ENCODE results near the gene PCSK5. TPM values are rescaled to one million over a fixed set of nuclear protein-coding genes. Genes with fewer than 3 reads are reported as not detected.

The PCSK5 gene
- polyA plus RNA-seq, 1 donor from 2014 or later: 1.7 TPM

- H3F3A ChIP-seq (ENCODE audit: insufficient read depth, low read length, poor library complexity, severe bottlenecking): no peaks in the 10 kb centered on the region
- no peak overlapping the region for H3K4me2 ChIP-seq (ENCODE audit: low read length)
- H3K27ac ChIP-seq (ENCODE audit: low read length): no peak overlapping the region
- H2AFZ ChIP-seq (ENCODE audit: low read depth, low read length): no peak overlapping the region
- H3K9ac ChIP-seq (ENCODE audit: low read length): no peak overlapping the region
- TF ChIP-seq, protein P1, sequence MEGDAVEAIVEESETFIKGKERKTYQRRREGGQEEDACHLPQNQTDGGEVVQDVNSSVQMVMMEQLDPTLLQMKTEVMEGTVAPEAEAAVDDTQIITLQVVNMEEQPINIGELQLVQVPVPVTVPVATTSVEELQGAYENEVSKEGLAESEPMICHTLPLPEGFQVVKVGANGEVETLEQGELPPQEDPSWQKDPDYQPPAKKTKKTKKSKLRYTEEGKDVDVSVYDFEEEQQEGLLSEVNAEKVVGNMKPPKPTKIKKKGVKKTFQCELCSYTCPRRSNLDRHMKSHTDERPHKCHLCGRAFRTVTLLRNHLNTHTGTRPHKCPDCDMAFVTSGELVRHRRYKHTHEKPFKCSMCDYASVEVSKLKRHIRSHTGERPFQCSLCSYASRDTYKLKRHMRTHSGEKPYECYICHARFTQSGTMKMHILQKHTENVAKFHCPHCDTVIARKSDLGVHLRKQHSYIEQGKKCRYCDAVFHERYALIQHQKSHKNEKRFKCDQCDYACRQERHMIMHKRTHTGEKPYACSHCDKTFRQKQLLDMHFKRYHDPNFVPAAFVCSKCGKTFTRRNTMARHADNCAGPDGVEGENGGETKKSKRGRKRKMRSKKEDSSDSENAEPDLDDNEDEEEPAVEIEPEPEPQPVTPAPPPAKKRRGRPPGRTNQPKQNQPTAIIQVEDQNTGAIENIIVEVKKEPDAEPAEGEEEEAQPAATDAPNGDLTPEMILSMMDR (IDR thresholded peaks at IDR 0.05; ENCODE audit: poor library complexity, severe bottlenecking): no peak
- TF ChIP-seq MXI1 (conservative IDR thresholded peaks at IDR 0.05; ENCODE audit: poor library complexity, severe bottlenecking) (no peak), SMC3 (conservative IDR thresholded peaks at IDR 0.05; ENCODE audit: poor library complexity) (no peak), TAF1 (IDR thresholded peaks at IDR 0.05; ENCODE audit: low read depth) (no peak), EP300 (conservative IDR thresholded peaks at IDR 0.05; ENCODE audit: poor library complexity, severe bottlenecking) (no peak)
- TF ChIP-seq, protein P2, sequence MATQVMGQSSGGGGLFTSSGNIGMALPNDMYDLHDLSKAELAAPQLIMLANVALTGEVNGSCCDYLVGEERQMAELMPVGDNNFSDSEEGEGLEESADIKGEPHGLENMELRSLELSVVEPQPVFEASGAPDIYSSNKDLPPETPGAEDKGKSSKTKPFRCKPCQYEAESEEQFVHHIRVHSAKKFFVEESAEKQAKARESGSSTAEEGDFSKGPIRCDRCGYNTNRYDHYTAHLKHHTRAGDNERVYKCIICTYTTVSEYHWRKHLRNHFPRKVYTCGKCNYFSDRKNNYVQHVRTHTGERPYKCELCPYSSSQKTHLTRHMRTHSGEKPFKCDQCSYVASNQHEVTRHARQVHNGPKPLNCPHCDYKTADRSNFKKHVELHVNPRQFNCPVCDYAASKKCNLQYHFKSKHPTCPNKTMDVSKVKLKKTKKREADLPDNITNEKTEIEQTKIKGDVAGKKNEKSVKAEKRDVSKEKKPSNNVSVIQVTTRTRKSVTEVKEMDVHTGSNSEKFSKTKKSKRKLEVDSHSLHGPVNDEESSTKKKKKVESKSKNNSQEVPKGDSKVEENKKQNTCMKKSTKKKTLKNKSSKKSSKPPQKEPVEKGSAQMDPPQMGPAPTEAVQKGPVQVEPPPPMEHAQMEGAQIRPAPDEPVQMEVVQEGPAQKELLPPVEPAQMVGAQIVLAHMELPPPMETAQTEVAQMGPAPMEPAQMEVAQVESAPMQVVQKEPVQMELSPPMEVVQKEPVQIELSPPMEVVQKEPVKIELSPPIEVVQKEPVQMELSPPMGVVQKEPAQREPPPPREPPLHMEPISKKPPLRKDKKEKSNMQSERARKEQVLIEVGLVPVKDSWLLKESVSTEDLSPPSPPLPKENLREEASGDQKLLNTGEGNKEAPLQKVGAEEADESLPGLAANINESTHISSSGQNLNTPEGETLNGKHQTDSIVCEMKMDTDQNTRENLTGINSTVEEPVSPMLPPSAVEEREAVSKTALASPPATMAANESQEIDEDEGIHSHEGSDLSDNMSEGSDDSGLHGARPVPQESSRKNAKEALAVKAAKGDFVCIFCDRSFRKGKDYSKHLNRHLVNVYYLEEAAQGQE (IDR thresholded peaks at IDR 0.05; ENCODE audit: borderline replicate concordance): no peak
- no peak overlapping the region for H3K4me3 ChIP-seq (ENCODE audit: low read length)
- no peaks in the 10 kb centered on the region for H3K36me3 ChIP-seq (ENCODE audit: insufficient read depth, low read length)
- no peaks in the 10 kb centered on the region for H3K79me2 ChIP-seq (replicated peaks; ENCODE audit: insufficient read depth, low read length)
- no peaks in the 10 kb centered on the region for H3K9me3 ChIP-seq (ENCODE audit: low read length)
- no peaks in the 10 kb centered on the region for H4K20me1 ChIP-seq (ENCODE audit: insufficient read depth)
- no peaks in the 10 kb centered on the region for H3K9me2 ChIP-seq (ENCODE audit: insufficient read depth, low read length)
- no peaks in the 10 kb centered on the region for H3K27me3 ChIP-seq (ENCODE audit: insufficient read depth, low read depth, low read length)
These were observed 420.5 kb downstream of the PCSK5 start for GRCh38 chr9:76310991-76311390.

DNA sequence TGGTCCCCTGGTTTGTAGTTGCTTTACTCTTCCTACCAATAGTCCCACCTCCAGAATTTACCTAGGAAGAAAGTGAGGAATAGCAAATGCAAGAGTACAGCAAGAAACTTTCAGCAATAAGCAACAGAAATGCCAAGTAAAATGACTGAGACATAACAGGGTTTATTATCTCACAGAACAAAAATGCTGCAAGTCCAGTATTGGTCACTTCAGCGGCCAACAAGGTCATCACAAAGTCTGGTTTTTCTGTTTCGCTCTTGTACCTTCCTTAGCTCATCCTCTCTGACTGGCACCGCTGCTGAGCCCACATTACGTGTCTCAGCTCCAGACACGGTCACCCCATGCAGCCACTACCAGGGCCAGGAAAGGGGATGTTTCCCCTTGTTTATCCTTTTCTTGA, 421.1 kb downstream of the PCSK5 start:
- H3K27ac ChIP-seq (ENCODE audit: low read length): no peak overlapping the region
- H3K36me3 ChIP-seq (ENCODE audit: insufficient read depth, low read length): no peaks in the 10 kb centered on the region
- no peaks in the 10 kb centered on the region for H3F3A ChIP-seq (ENCODE audit: insufficient read depth, low read length, poor library complexity, severe bottlenecking)
- no peak overlapping the region for H3K4me2 ChIP-seq (ENCODE audit: low read length)
- no peaks in the 10 kb centered on the region for H3K9me2 ChIP-seq (ENCODE audit: insufficient read depth, low read length)
- H4K20me1 ChIP-seq (ENCODE audit: insufficient read depth): no peaks in the 10 kb centered on the region
- no peak overlapping the region for H3K9ac ChIP-seq (ENCODE audit: low read length)
- H3K4me3 ChIP-seq (ENCODE audit: low read length): no peak overlapping the region
- TF ChIP-seq EP300 (conservative IDR thresholded peaks at IDR 0.05; ENCODE audit: poor library complexity, severe bottlenecking) (no peak), EZH2 (IDR thresholded peaks at IDR 0.05; ENCODE audit: borderline replicate concordance, insufficient read depth, low read length, poor library complexity, severe bottlenecking) (no peak), MXI1 (conservative IDR thresholded peaks at IDR 0.05; ENCODE audit: poor library complexity, severe bottlenecking) (no peak), POLR2AphosphoS5 (IDR thresholded peaks at IDR 0.05) (no peak), SMC3 (conservative IDR thresholded peaks at IDR 0.05; ENCODE audit: poor library complexity) (no peak), TAF1 (IDR thresholded peaks at IDR 0.05; ENCODE audit: low read depth) (no peak), RAD21 (conservative IDR thresholded peaks at IDR 0.05) (no peak)
- TF ChIP-seq, protein P2 (IDR thresholded peaks at IDR 0.05; ENCODE audit: borderline replicate concordance): no peak
- TF ChIP-seq, protein P1 (IDR thresholded peaks at IDR 0.05; ENCODE audit: poor library complexity, severe bottlenecking): no peak
- H3K9me3 ChIP-seq (ENCODE audit: low read length): no peaks in the 10 kb centered on the region
- H3K27me3 ChIP-seq (ENCODE audit: insufficient read depth, low read depth, low read length): no peaks in the 10 kb centered on the region
- no peaks in the 10 kb centered on the region for H3K79me2 ChIP-seq (replicated peaks; ENCODE audit: insufficient read depth, low read length)
- H2AFZ ChIP-seq (ENCODE audit: low read depth, low read length): no peak overlapping the region

Measured in neural cell (in vitro differentiated cells).